Measurements from ENCODE around the gene RAX. TPM values are rescaled to one million over a fixed set of nuclear protein-coding genes. Genes with fewer than 3 reads are reported as not detected.

Gene RAX
- total RNA-seq, 1 experiment from 2014 or later: 0.37 TPM

GRCh38 chr18:59279193-59279592 lies 5.9 kb upstream of the RAX start:
- H3K23me2 ChIP-seq (ENCODE audit: insufficient read length, low read depth, low read length, poor library complexity, severe bottlenecking): peaks cover 4% of the 10 kb centered on the region
- H3K27ac ChIP-seq (ENCODE audit: insufficient read length, low read depth, low read length): no peak overlapping the region
- no peak overlapping the region for H4K8ac ChIP-seq (replicated peaks; ENCODE audit: insufficient read length, low read depth, low read length)
- no peak overlapping the region for H2BK120ac ChIP-seq (ENCODE audit: low read depth, low read length, poor library complexity, severe bottlenecking)
- no peaks in the 10 kb centered on the region for H3K36me3 Mint-ChIP-seq (ENCODE audit: insufficient read depth in 1 of 3, low read depth in 3 of 3)
- H3K9me3 ChIP-seq (ENCODE audit: control insufficient read depth, low read depth, low read length): no peaks in the 10 kb centered on the region
- no peak overlapping the region for H3K23ac ChIP-seq (ENCODE audit: insufficient read length, low read depth, low read length)
- no peak overlapping the region for H4K91ac ChIP-seq (ENCODE audit: insufficient read length, low read depth, low read length)
- DNase-seq: no peak
- H2BK5ac ChIP-seq (ENCODE audit: insufficient read length, low read length): no peak overlapping the region
- no peak overlapping the region for H3K4me3 Mint-ChIP-seq
- H3K27me3 Mint-ChIP-seq (ENCODE audit: low read depth): peaks cover 99% of the 10 kb centered on the region
- no peak overlapping the region for H3K9ac ChIP-seq (ENCODE audit: extremely low read depth, insufficient read length, low read length)
- H2BK20ac ChIP-seq (ENCODE audit: low read depth, low read length, poor library complexity, severe bottlenecking): no peak overlapping the region
- no peaks in the 10 kb centered on the region for H4K20me1 ChIP-seq (ENCODE audit: control insufficient read depth, insufficient read depth, insufficient read length)
- no peak overlapping the region for H3K4ac ChIP-seq (ENCODE audit: low read depth, low read length)
- H3K79me2 ChIP-seq (ENCODE audit: insufficient read depth, low read length): no peaks in the 10 kb centered on the region
- H3K27me3 ChIP-seq (ENCODE audit: insufficient read depth, low read length): peaks cover 32% of the 10 kb centered on the region
- no peak overlapping the region for H4K5ac ChIP-seq (ENCODE audit: insufficient read length, low read depth, low read length)
- peaks cover 0 to 5% of the 10 kb centered on the region in 2 experiments; a peak in 1 of 5 replicates for H3K9me3 Mint-ChIP-seq
- no peak overlapping the region for H2BK12ac ChIP-seq (ENCODE audit: insufficient read length, low read depth, low read length)
- no peak overlapping the region for H2AK5ac ChIP-seq (ENCODE audit: insufficient read length, low read length)
- H2BK15ac ChIP-seq (ENCODE audit: low read depth, low read length): no peak overlapping the region
- TF ChIP-seq CTCF (conservative IDR thresholded peaks at IDR 0.05): no peak
- H3K56ac ChIP-seq (ENCODE audit: insufficient read length, low read depth, low read length): no peak overlapping the region
- H3K14ac ChIP-seq (ENCODE audit: insufficient read depth, low read length): no peak overlapping the region
- WGBS (ENCODE audit: extremely low coverage, insufficient read length, low lambda C conversion rate): no CpG with 5 or more reads among the region's 3 CpGs
- no peak overlapping the region for H3T11ph ChIP-seq (ENCODE audit: low read length)
- H3K27ac Mint-ChIP-seq: no peak overlapping the region
- no peaks in the 10 kb centered on the region for H3K79me1 ChIP-seq (ENCODE audit: insufficient read depth, low read depth, low read length, poor library complexity, severe bottlenecking)
- no peak overlapping the region for H3K18ac ChIP-seq (ENCODE audit: insufficient read length, low read depth, low read length)
- no peaks in the 10 kb centered on the region for H3K4me1 ChIP-seq (ENCODE audit: insufficient read depth, low read length)
- peaks cover 19 to 24% of the 10 kb centered on the region in 2 experiments for H3K4me1 Mint-ChIP-seq
- H3K4me2 ChIP-seq (ENCODE audit: insufficient read depth, insufficient read length, low read length): no peak overlapping the region
- no peak overlapping the region for H2AFZ ChIP-seq (ENCODE audit: low read length)
